ENCODE measurements around the gene RPN2.
"Not testable (repeated sequence)": the region's sequence is repeated elsewhere in the genome, so short reads cannot be mapped to it uniquely, and the experiment has no call there.

The RPN2 gene

DNA sequence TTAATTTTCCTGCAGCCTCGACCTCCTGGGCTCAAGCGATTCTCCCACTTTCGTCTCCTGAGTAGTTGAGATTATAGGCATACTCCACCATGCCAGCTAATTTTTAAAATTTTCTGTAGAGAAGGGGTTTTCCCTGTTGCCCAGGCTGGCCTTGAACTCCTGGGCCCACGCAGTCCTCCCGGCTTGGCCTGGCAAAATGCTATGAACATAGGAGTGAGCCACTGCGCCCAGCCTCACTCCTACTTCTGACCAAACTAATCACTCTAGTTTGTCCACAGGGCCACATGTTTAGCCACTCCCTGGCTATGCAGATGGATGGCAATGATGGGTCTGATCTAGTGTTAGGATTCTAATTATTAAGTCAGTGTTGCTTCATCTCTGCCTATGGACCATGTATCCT is 31.9 kb upstream of the RPN2 start:
- CTCF ChIA-PET: interaction anchor here (0.5 kb wide), 1 partner anchor 16 kb away, joined by 3 read pairs; no protein-coding TSS in a partner anchor
- POLR2A ChIA-PET: interaction anchor here (2.1 kb wide), 1 partner anchor 52 kb away, joined by 6 read pairs; the partner anchor contains the start of gene RBL1
- TF ChIP-seq TARDBP (IDR thresholded peaks at IDR 0.05): no peak
- TF ChIP-seq FOXA1 (IDR thresholded peaks at IDR 0.05): no peak
- no peak for TF ChIP-seq CTBP1 (IDR thresholded peaks at IDR 0.05; ENCODE audit: borderline replicate concordance)
- TF ChIP-seq HDGF (IDR thresholded peaks at IDR 0.05; ENCODE audit: borderline replicate concordance): no peak
- no peak for TF ChIP-seq FOXM1 (IDR thresholded peaks at IDR 0.05; ENCODE audit: borderline replicate concordance)
- no peak for DNase-seq (ENCODE audit: extremely low spot score)

DNA sequence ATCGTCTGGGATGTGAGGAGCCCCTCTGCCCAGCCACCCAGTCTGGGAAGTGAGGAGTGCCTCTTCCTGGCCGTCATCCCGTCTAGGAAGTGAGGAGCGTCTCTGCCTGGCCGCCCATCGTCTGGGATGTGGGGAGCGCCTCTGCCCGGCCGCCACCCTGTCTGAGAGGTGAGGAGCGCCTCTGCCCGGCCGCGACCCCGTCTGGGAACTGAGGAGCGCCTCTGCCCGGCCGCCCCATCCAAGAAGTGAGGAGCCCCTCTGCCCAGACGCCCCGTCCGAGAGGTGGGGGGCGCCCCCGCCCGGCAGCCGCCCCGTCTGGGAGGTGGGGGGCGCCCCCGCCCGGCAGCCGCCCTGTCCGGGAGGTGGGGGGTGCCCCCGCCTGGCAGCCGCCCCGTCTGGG is 28.3 kb upstream of the RPN2 start:
- POLR2A ChIA-PET; DNase-seq (ENCODE audit: extremely low spot score); CTCF ChIA-PET: not testable (repeated sequence)

DNA sequence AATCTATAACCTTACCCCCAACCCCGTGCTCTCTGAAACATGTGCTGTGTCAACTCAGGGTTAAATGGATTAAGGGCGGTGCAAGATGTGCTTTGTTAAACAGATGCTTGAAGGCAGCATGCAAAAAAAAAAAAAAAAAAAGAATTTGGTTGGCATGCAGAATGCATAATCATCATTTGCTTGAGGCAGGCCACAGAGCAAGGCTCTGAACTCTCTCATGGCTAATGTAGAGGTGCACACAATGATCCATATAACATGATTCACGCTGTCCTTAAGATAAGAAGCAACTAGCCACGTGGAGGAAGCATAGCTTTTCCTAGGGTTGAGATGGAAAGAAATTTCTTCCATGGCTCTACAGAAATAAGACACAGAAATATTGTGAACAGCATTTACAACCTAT is 27.6 kb upstream of the RPN2 start:
- CTCF ChIA-PET: no interaction called here

DNA sequence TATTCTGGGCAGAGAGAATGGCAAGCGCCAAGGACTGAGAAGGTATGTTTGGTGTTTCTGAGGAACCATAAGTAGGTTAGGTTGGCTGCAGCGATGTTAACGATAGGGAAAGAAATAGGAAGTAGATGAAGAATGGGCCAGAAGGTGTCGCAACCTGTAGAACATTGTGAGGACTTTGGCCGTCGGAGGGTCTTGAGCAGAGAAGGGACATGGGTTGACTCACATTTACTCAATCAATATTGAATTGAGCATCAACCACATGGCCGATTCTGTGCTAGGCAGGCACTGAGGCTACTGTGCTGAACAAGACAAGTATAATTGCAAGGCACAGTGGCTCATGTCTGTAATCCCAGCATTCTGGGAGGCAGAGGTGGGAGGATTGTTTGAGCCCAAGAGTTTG is 26.8 kb upstream of the RPN2 start:
- ChIA-PET CTCF (no interaction called here), POLR2A (no interaction called here)
- TF ChIP-seq HDGF (IDR thresholded peaks at IDR 0.05; ENCODE audit: borderline replicate concordance) (no peak), TARDBP (IDR thresholded peaks at IDR 0.05) (no peak)
- no peak for DNase-seq (ENCODE audit: extremely low spot score)

More for the DNA sequence above, 27.6 kb upstream of the RPN2 start:
- POLR2A ChIA-PET: no interaction called here
- TF ChIP-seq ARNT (IDR thresholded peaks at IDR 0.05): no peak
- TF ChIP-seq FOXK2 (IDR thresholded peaks at IDR 0.05): no peak
- TF ChIP-seq, protein P1, sequence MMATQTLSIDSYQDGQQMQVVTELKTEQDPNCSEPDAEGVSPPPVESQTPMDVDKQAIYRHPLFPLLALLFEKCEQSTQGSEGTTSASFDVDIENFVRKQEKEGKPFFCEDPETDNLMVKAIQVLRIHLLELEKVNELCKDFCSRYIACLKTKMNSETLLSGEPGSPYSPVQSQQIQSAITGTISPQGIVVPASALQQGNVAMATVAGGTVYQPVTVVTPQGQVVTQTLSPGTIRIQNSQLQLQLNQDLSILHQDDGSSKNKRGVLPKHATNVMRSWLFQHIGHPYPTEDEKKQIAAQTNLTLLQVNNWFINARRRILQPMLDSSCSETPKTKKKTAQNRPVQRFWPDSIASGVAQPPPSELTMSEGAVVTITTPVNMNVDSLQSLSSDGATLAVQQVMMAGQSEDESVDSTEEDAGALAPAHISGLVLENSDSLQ (IDR thresholded peaks at IDR 0.05): no peak
- no peak for TF ChIP-seq HDGF (IDR thresholded peaks at IDR 0.05; ENCODE audit: borderline replicate concordance)
- no peak for DNase-seq (ENCODE audit: extremely low spot score)

DNA sequence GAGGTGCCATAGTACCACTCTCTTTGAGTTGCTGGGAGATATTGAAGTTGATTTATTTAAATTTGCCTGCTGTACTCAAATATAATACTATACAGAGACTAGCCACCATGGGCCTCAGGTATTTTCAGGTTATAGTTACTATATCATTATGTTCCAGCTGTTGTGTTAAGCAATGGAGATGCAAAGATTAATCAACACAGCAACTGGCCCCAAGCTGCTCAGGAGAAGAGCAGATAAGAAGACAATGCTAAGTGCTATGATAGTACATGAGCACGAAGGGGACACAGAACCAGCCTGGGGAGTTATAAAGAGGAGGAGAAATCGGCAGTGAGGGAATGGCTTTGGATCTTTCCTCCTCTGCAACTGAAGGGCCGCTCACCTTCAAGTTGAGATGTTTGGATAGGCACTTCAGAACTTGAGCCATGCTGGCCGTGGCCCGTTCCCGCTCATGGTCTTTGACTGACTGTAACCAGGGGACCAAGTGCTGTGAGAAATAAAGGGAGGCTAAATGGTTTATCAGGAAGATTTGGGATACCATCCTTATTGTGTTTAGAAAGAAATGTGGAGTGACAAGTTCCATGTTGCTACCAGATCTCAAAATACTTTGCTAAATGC is 24.3 kb upstream of the RPN2 start:
- TF ChIP-seq BHLHE40 (IDR thresholded peaks at IDR 0.05; ENCODE audit: borderline replicate concordance) (no peak), ZNF384 (IDR thresholded peaks at IDR 0.05) (no peak)

DNA sequence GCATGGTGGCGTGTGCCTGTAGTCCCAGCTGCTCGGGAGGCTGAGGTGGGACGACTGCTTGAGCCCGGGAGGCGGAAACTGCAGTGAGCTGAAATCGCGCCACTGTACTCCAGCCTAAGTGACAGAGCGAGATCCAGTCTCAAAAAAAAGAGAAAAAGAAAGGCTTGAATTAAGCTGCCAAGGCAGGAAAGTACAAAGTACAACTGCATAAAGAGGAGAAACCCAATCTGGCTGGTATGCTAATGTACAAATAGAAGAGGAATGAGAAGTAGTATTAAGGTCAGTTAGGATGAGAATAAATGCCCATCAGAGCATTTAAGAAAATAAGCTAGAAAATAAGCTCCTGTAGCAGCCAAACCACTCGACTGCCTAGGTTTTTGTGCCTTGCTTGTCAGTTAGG is 23.1 kb upstream of the RPN2 start:
- DNase-seq (ENCODE audit: extremely low spot score): no peak
- TF ChIP-seq FOXM1 (IDR thresholded peaks at IDR 0.05; ENCODE audit: borderline replicate concordance): no peak
- ChIA-PET POLR2A (no interaction called here), CTCF (interaction anchor here (1.4 kb wide), 1 partner anchor 40 kb away, joined by 3 read pairs; no protein-coding TSS in a partner anchor)

More for the DNA sequence above, 24.3 kb upstream of the RPN2 start:
- POLR2A ChIA-PET: no interaction called here
- no peak for DNase-seq (ENCODE audit: extremely low spot score)
- CTCF ChIA-PET: no interaction called here

DNA sequence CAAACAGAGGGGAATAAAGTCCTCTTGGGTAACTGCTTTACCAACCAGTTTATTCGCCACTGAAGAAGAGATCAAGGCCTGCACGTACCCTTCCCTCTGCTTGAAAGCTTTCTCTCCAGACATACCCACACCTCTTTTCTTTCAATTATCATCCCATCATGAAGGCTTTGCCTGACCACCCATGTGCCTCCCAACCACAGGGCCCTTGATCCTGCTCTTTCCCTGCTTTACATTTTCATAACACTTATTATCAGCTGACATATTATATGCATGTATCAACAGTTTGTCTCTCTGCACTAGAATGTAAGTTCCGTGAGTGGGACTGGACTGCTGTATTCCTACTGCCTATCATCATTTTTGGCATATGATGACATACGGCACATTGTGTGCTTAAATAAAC is 20.9 kb upstream of the RPN2 start:
- ChIA-PET POLR2A (no interaction called here), CTCF (no interaction called here)
- DNase-seq (ENCODE audit: extremely low spot score): no peak
- TF ChIP-seq TARDBP (IDR thresholded peaks at IDR 0.05) (no peak), L3MBTL2 (conservative IDR thresholded peaks at IDR 0.05) (no peak), FOXA1 (IDR thresholded peaks at IDR 0.05) (no peak), HDGF (IDR thresholded peaks at IDR 0.05; ENCODE audit: borderline replicate concordance) (no peak), FOXM1 (IDR thresholded peaks at IDR 0.05; ENCODE audit: borderline replicate concordance) (no peak), SUZ12 (IDR thresholded peaks at IDR 0.05) (no peak), NFRKB (IDR thresholded peaks at IDR 0.05) (no peak), FOXK2 (IDR thresholded peaks at IDR 0.05) (no peak), ARNT (IDR thresholded peaks at IDR 0.05) (no peak), ELF4 (IDR thresholded peaks at IDR 0.05) (no peak), ZNF384 (IDR thresholded peaks at IDR 0.05) (no peak), SP1 (IDR thresholded peaks at IDR 0.05) (no peak), LEF1 (IDR thresholded peaks at IDR 0.05; ENCODE audit: borderline replicate concordance) (no peak), BHLHE40 (IDR thresholded peaks at IDR 0.05; ENCODE audit: borderline replicate concordance) (no peak), CTBP1 (IDR thresholded peaks at IDR 0.05; ENCODE audit: borderline replicate concordance) (no peak)
- TF ChIP-seq, protein P1 (IDR thresholded peaks at IDR 0.05): no peak

DNA sequence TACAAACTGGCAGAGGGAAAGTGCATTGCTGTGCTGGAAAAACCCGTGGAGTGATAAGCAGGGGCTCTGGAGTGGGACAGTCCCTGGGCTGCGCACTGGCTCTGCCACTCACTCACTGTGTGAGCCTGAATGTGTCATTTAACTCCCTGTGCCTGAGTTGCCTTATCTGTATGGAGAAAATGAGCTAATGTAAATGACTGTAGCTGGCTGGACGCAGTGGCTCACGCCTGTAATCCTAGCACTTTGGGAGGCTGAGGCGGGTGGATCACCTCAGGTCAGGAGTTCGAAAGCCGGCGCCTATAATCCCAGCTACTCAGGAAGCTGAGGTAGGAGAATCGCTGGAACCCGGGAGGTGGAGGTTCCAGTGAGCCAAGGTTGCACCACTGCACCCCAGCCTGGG is 18.4 kb upstream of the RPN2 start:
- TF ChIP-seq ZNF384 (IDR thresholded peaks at IDR 0.05): no peak
- no peak for TF ChIP-seq LEF1 (IDR thresholded peaks at IDR 0.05; ENCODE audit: borderline replicate concordance)
- no peak for TF ChIP-seq HDGF (IDR thresholded peaks at IDR 0.05; ENCODE audit: borderline replicate concordance)
- no peak for TF ChIP-seq SP1 (IDR thresholded peaks at IDR 0.05)
- no peak for TF ChIP-seq SUZ12 (IDR thresholded peaks at IDR 0.05)
- TF ChIP-seq NFRKB (IDR thresholded peaks at IDR 0.05): no peak
- TF ChIP-seq ARNT (IDR thresholded peaks at IDR 0.05): no peak
- TF ChIP-seq L3MBTL2 (conservative IDR thresholded peaks at IDR 0.05): no peak
- no peak for TF ChIP-seq ELF4 (IDR thresholded peaks at IDR 0.05)
- TF ChIP-seq FOXA1 (IDR thresholded peaks at IDR 0.05): no peak
- no peak for TF ChIP-seq FOXM1 (IDR thresholded peaks at IDR 0.05; ENCODE audit: borderline replicate concordance)
- no peak for TF ChIP-seq CTBP1 (IDR thresholded peaks at IDR 0.05; ENCODE audit: borderline replicate concordance)
- TF ChIP-seq BHLHE40 (IDR thresholded peaks at IDR 0.05; ENCODE audit: borderline replicate concordance): no peak
- TF ChIP-seq FOXK2 (IDR thresholded peaks at IDR 0.05): no peak
- TF ChIP-seq TARDBP (IDR thresholded peaks at IDR 0.05): no peak
- CTCF ChIA-PET: interaction anchor here (0.6 kb wide), 1 partner anchor 18 kb away, joined by 4 read pairs; no protein-coding TSS in a partner anchor
- DNase-seq (ENCODE audit: extremely low spot score): no peak
- POLR2A ChIA-PET: interaction anchor here (1.6 to 2.7 kb wide), 2 partner anchors 18 to 65 kb away, joined by 9 to 14 read pairs; partner anchors contain the start of genes MROH8, RBL1 and RPN2

Measured in HEK293T (cell line).